ENCODE measurements around the gene GGA1.

Gene GGA1

GRCh38 chr22:37632174-37633088 lies 23.8 kb downstream of the GGA1 start:
- DNase-seq, result no peak

GRCh38 chr22:37633089-37633624 lies 24.5 kb downstream of the GGA1 start:
- no peak for DNase-seq

- no peak for DNase-seq
Measured at GRCh38 chr22:37633625-37634416, 25.2 kb downstream of the GGA1 start.

- DNase-seq, result no peak
Measured at GRCh38 chr22:37634417-37634924, 25.8 kb downstream of the GGA1 start.

GRCh38 chr22:37635157-37635556 lies 26.5 kb downstream of the GGA1 start:
- no peak for DNase-seq

- no peak for DNase-seq
Measured at GRCh38 chr22:37636186-37636948, 27.7 kb downstream of the GGA1 start.

GRCh38 chr22:37636949-37637273 lies 28.3 kb downstream of the GGA1 start:
- DNase-seq, result no peak

- DNase-seq, result no peak
Measured at GRCh38 chr22:37638391-37639069, 29.9 kb downstream of the GGA1 start.

- no peak for DNase-seq
Measured at GRCh38 chr22:37639070-37639760, 30.6 kb downstream of the GGA1 start, which contains the start of gene SH3BP1. Gene SH3BP1, plus strand, starts transcription at chr22:37639669. Its CDS starts 119 bp downstream, at chr22:37639788.

- DNase-seq, result no peak
Measured at GRCh38 chr22:37639771-37640590, 31.3 kb downstream of the GGA1 start.

GRCh38 chr22:37640591-37641560 lies 32.2 kb downstream of the GGA1 start:
- no peak for DNase-seq

GRCh38 chr22:37641561-37641949 lies 32.9 kb downstream of the GGA1 start:
- no peak for DNase-seq

- DNase-seq, result no peak
Measured at GRCh38 chr22:37643225-37643847, 34.7 kb downstream of the GGA1 start.

- no peak for DNase-seq
Measured at GRCh38 chr22:37647317-37647716, 38.7 kb downstream of the GGA1 start.

GRCh38 chr22:37647928-37648327 lies 39.3 kb downstream of the GGA1 start:
- DNase-seq, result no peak

GRCh38 chr22:37650463-37651136 lies 42.0 kb downstream of the GGA1 start:
- no peak for DNase-seq

- DNase-seq, result no peak
Measured at GRCh38 chr22:37654563-37655251, 46.1 kb downstream of the GGA1 start.

GRCh38 chr22:37655252-37655563 lies 46.6 kb downstream of the GGA1 start:
- no peak for DNase-seq

All from NCI-H2107 (cell line).